Progenitor cell of endocrine pancreas (in vitro differentiated cells): Measurements from ENCODE around the gene EEFSEC. TPM values are rescaled to one million over a fixed set of nuclear protein-coding genes. Genes with fewer than 3 reads are reported as not detected.

Experiments used
- DNase-seq: peaks from one replicate; pipeline ENCODE4 v3.0.0; 2021; ENCODE audit warnings: low spot score; ENCODE audit not compliant: unreplicated experiment
- H3K27ac Mint-ChIP-seq: 2 replicates; pipeline ENCODE4 v1.8.0; 2021; ENCODE audit warnings: mild to moderate bottlenecking, moderate library complexity, mixed read lengths
- H3K27me3 Mint-ChIP-seq: 2 replicates; pipeline ENCODE4 v1.8.0; 2021; ENCODE audit warnings: mixed read lengths
- H3K36me3 Mint-ChIP-seq: 2 replicates; pipeline ENCODE4 v1.8.0; 2022; ENCODE audit warnings: mixed read lengths; ENCODE audit not compliant: insufficient read depth
- H3K4me1 Mint-ChIP-seq: 2 replicates; pipeline ENCODE4 v1.8.0; 2021; ENCODE audit warnings: low read depth, mixed read lengths
- H3K4me3 Mint-ChIP-seq: 2 replicates; pipeline ENCODE4 v1.8.0; 2021; ENCODE audit warnings: low read depth, mild to moderate bottlenecking, moderate library complexity, mixed read lengths
- H3K9me3 Mint-ChIP-seq: 2 replicates; pipeline ENCODE4 v1.8.0; 2021; ENCODE audit warnings: low read depth, mixed read lengths
- CTCF ChIP-seq: fragments of 200-600 bp; sonication (generic); IDR thresholded peaks from one replicate; pipeline ENCODE4 v1.5.0; 2021; ENCODE audit warnings: antibody characterized with exemption, mild to moderate bottlenecking; ENCODE audit not compliant: unreplicated experiment
- total RNA-seq: library from RNA; stranded (reverse); gene quantifications from 2 replicates; pipeline ENCODE4 v1.2.1, GENCODE V29; 2021

The EEFSEC gene
- total RNA-seq, 1 donor from 2014 or later = 11.8 TPM

- peaks cover 5% of the 10 kb centered on the region for H3K4me1 Mint-ChIP-seq
- H3K27ac Mint-ChIP-seq = no peak overlapping the region
- no peak overlapping the region for H3K4me3 Mint-ChIP-seq
- H3K9me3 Mint-ChIP-seq = no peaks in the 10 kb centered on the region
- H3K36me3 Mint-ChIP-seq = peaks cover 3% of the 10 kb centered on the region
- no peak for TF ChIP-seq CTCF
- DNase-seq = no peak
- peaks cover 10% of the 10 kb centered on the region for H3K27me3 Mint-ChIP-seq
Measured at GRCh38 chr3:128372281-128372680, 219.0 kb downstream of the EEFSEC start.

GRCh38 chr3:128372707-128373533 is 219.6 kb downstream of the EEFSEC start:
- H3K36me3 Mint-ChIP-seq = peaks cover 3% of the 10 kb centered on the region
- no peak for TF ChIP-seq CTCF
- no peaks in the 10 kb centered on the region for H3K9me3 Mint-ChIP-seq
- DNase-seq = no peak
- peaks cover 10% of the 10 kb centered on the region for H3K27me3 Mint-ChIP-seq
- H3K27ac Mint-ChIP-seq = no peak overlapping the region
- no peak overlapping the region for H3K4me3 Mint-ChIP-seq
- peaks cover 5% of the 10 kb centered on the region for H3K4me1 Mint-ChIP-seq

- H3K27ac Mint-ChIP-seq = no peak overlapping the region
- H3K36me3 Mint-ChIP-seq = peaks cover 3% of the 10 kb centered on the region
- H3K4me1 Mint-ChIP-seq = peaks cover 5% of the 10 kb centered on the region
- H3K9me3 Mint-ChIP-seq = no peaks in the 10 kb centered on the region
- peaks cover 10% of the 10 kb centered on the region for H3K27me3 Mint-ChIP-seq
- H3K4me3 Mint-ChIP-seq = no peak overlapping the region
- no peak for TF ChIP-seq CTCF
- DNase-seq = no peak
Measured at GRCh38 chr3:128374746-128375445, 221.6 kb downstream of the EEFSEC start.

GRCh38 chr3:128376516-128376915 is 223.2 kb downstream of the EEFSEC start:
- no peak overlapping the region for H3K4me3 Mint-ChIP-seq
- H3K9me3 Mint-ChIP-seq = no peaks in the 10 kb centered on the region
- peaks cover 3% of the 10 kb centered on the region for H3K36me3 Mint-ChIP-seq
- no peak for TF ChIP-seq CTCF
- peaks cover 5% of the 10 kb centered on the region for H3K4me1 Mint-ChIP-seq
- peaks cover 10% of the 10 kb centered on the region for H3K27me3 Mint-ChIP-seq
- DNase-seq = no peak
- no peak overlapping the region for H3K27ac Mint-ChIP-seq

- no peak overlapping the region for H3K27ac Mint-ChIP-seq
- H3K27me3 Mint-ChIP-seq = peaks cover 13% of the 10 kb centered on the region
Measured at GRCh38 chr3:128378631-128379347, 225.5 kb downstream of the EEFSEC start.

More at GRCh38 chr3:128378631-128379347, 225.5 kb downstream of the EEFSEC start:
- H3K4me1 Mint-ChIP-seq = no peaks in the 10 kb centered on the region
- no peak for TF ChIP-seq CTCF
- no peak overlapping the region for H3K4me3 Mint-ChIP-seq
- no peak for DNase-seq
- H3K36me3 Mint-ChIP-seq = no peaks in the 10 kb centered on the region
- no peaks in the 10 kb centered on the region for H3K9me3 Mint-ChIP-seq
